ENCODE measurements around the gene IP6K1.
"Not testable (repeated sequence)": the region's sequence is repeated elsewhere in the genome, so short reads cannot be mapped to it uniquely, and the experiment has no call there.

Gene IP6K1

GRCh38 chr3:49788056-49788455 lies 1.7 kb upstream of the IP6K1 start:
- H3K36me3 ChIP-seq (ENCODE audit: insufficient read depth, low read length), result peaks cover 4% of the 10 kb centered on the region
- H3K4me1 ChIP-seq (ENCODE audit: insufficient read depth, low read length), result peaks cover 20% of the 10 kb centered on the region
- no peak overlapping the region for H2AFZ ChIP-seq (ENCODE audit: low read depth, low read length)
- no peaks in the 10 kb centered on the region for H3K9me3 ChIP-seq (ENCODE audit: low read length)
- no peak overlapping the region for H3K4me3 ChIP-seq (ENCODE audit: low read length)
- H3K27me3 ChIP-seq (ENCODE audit: insufficient read depth, low read length), result no peaks in the 10 kb centered on the region

GRCh38 chr3:49787536-49787935 lies 1.2 kb upstream of the IP6K1 start:
- no peak overlapping the region for H3K4me3 ChIP-seq (ENCODE audit: low read length)
- H3K27me3 ChIP-seq (ENCODE audit: insufficient read depth, low read length), result no peaks in the 10 kb centered on the region
- H3K9me3 ChIP-seq (ENCODE audit: low read length), result no peaks in the 10 kb centered on the region
- no peak overlapping the region for H2AFZ ChIP-seq (ENCODE audit: low read depth, low read length)
- peaks cover 4% of the 10 kb centered on the region for H3K36me3 ChIP-seq (ENCODE audit: insufficient read depth, low read length)
- H3K4me1 ChIP-seq (ENCODE audit: insufficient read depth, low read length), result peaks cover 20% of the 10 kb centered on the region

- H3K27me3 ChIP-seq (ENCODE audit: insufficient read depth, low read length), result no peaks in the 10 kb centered on the region
- peak overlapping the region; percentile 47 for H3K4me3 ChIP-seq (ENCODE audit: low read length)
- peaks cover 20% of the 10 kb centered on the region for H3K4me1 ChIP-seq (ENCODE audit: insufficient read depth, low read length)
- peaks cover 6% of the 10 kb centered on the region for H3K36me3 ChIP-seq (ENCODE audit: insufficient read depth, low read length)
- no peaks in the 10 kb centered on the region for H3K9me3 ChIP-seq (ENCODE audit: low read length)
- H2AFZ ChIP-seq (ENCODE audit: low read depth, low read length), result no peak overlapping the region
Measured at GRCh38 chr3:49787182-49787464, 781 bp upstream of the IP6K1 start.

GRCh38 chr3:49785565-49786356 lies 581 bp downstream of the IP6K1 start:
- Histone ChIP-seq H3K4me1 (ENCODE audit: insufficient read depth, low read length) (peaks cover 14% of the 10 kb centered on the region), H3K36me3 (ENCODE audit: insufficient read depth, low read length) (peaks cover 10% of the 10 kb centered on the region), H3K4me3 (ENCODE audit: low read length) (peak overlapping the region; percentile 81), H3K27me3 (ENCODE audit: insufficient read depth, low read length) (no peaks in the 10 kb centered on the region), H3K9me3 (ENCODE audit: low read length) (no peaks in the 10 kb centered on the region), H2AFZ (ENCODE audit: low read depth, low read length) (no peak overlapping the region)

- not testable (repeated sequence) for H3K4me3 ChIP-seq (ENCODE audit: low read length); H3K4me1 ChIP-seq (ENCODE audit: insufficient read depth, low read length); H3K27me3 ChIP-seq (ENCODE audit: insufficient read depth, low read length); H2AFZ ChIP-seq (ENCODE audit: low read depth, low read length); H3K9me3 ChIP-seq (ENCODE audit: low read length)
- H3K36me3 ChIP-seq (ENCODE audit: insufficient read depth, low read length), result peaks cover 21% of the 10 kb centered on the region
Measured at GRCh38 chr3:49782277-49782676, 4.1 kb downstream of the IP6K1 start.

- H3K4me1 ChIP-seq (ENCODE audit: insufficient read depth, low read length), result peaks cover 7% of the 10 kb centered on the region
Measured at GRCh38 chr3:49781415-49782199, 4.7 kb downstream of the IP6K1 start.

GRCh38 chr3:49780975-49781365 lies 5.4 kb downstream of the IP6K1 start:
- not testable (repeated sequence) for H3K4me1 ChIP-seq (ENCODE audit: insufficient read depth, low read length); H3K27me3 ChIP-seq (ENCODE audit: insufficient read depth, low read length); H3K4me3 ChIP-seq (ENCODE audit: low read length); H2AFZ ChIP-seq (ENCODE audit: low read depth, low read length); H3K9me3 ChIP-seq (ENCODE audit: low read length)
- peaks cover 23% of the 10 kb centered on the region for H3K36me3 ChIP-seq (ENCODE audit: insufficient read depth, low read length)

More at GRCh38 chr3:49781415-49782199, 4.7 kb downstream of the IP6K1 start:
- Histone ChIP-seq H3K9me3 (ENCODE audit: low read length) (no peaks in the 10 kb centered on the region), H2AFZ (ENCODE audit: low read depth, low read length) (no peak overlapping the region), H3K36me3 (ENCODE audit: insufficient read depth, low read length) (peaks cover 23% of the 10 kb centered on the region), H3K27me3 (ENCODE audit: insufficient read depth, low read length) (no peaks in the 10 kb centered on the region), H3K4me3 (ENCODE audit: low read length) (no peak overlapping the region)

GRCh38 chr3:49780080-49780974 lies 6.0 kb downstream of the IP6K1 start:
- Histone ChIP-seq H3K27me3 (ENCODE audit: insufficient read depth, low read length) (no peaks in the 10 kb centered on the region), H3K4me3 (ENCODE audit: low read length) (no peak overlapping the region), H3K36me3 (ENCODE audit: insufficient read depth, low read length) (peaks cover 27% of the 10 kb centered on the region), H2AFZ (ENCODE audit: low read depth, low read length) (no peak overlapping the region), H3K4me1 (ENCODE audit: insufficient read depth, low read length) (peaks cover 5% of the 10 kb centered on the region), H3K9me3 (ENCODE audit: low read length) (no peaks in the 10 kb centered on the region)

GRCh38 chr3:49779358-49780079 lies 6.8 kb downstream of the IP6K1 start:
- Histone ChIP-seq H3K9me3 (ENCODE audit: low read length) (no peaks in the 10 kb centered on the region), H3K4me3 (ENCODE audit: low read length) (no peak overlapping the region), H3K27me3 (ENCODE audit: insufficient read depth, low read length) (no peaks in the 10 kb centered on the region), H3K4me1 (ENCODE audit: insufficient read depth, low read length) (no peaks in the 10 kb centered on the region), H3K36me3 (ENCODE audit: insufficient read depth, low read length) (peaks cover 30% of the 10 kb centered on the region), H2AFZ (ENCODE audit: low read depth, low read length) (no peak overlapping the region)

GRCh38 chr3:49776101-49776500 lies 10.2 kb downstream of the IP6K1 start:
- H3K36me3 ChIP-seq (ENCODE audit: insufficient read depth, low read length), result peaks cover 23% of the 10 kb centered on the region
- H3K27me3 ChIP-seq (ENCODE audit: insufficient read depth, low read length); H3K9me3 ChIP-seq (ENCODE audit: low read length); H3K4me1 ChIP-seq (ENCODE audit: insufficient read depth, low read length); H3K4me3 ChIP-seq (ENCODE audit: low read length); H2AFZ ChIP-seq (ENCODE audit: low read depth, low read length): not testable (repeated sequence)

- H3K9me3 ChIP-seq (ENCODE audit: low read length), result no peaks in the 10 kb centered on the region
- H3K36me3 ChIP-seq (ENCODE audit: insufficient read depth, low read length), result peaks cover 26% of the 10 kb centered on the region
- no peaks in the 10 kb centered on the region for H3K27me3 ChIP-seq (ENCODE audit: insufficient read depth, low read length)
- H3K4me1 ChIP-seq (ENCODE audit: insufficient read depth, low read length), result no peaks in the 10 kb centered on the region
- no peak overlapping the region for H2AFZ ChIP-seq (ENCODE audit: low read depth, low read length)
- no peak overlapping the region for H3K4me3 ChIP-seq (ENCODE audit: low read length)
Measured at GRCh38 chr3:49775538-49775937, 10.8 kb downstream of the IP6K1 start.

GRCh38 chr3:49772703-49773102 lies 13.6 kb downstream of the IP6K1 start:
- no peaks in the 10 kb centered on the region for H3K27me3 ChIP-seq (ENCODE audit: insufficient read depth, low read length)
- H3K36me3 ChIP-seq (ENCODE audit: insufficient read depth, low read length), result peaks cover 22% of the 10 kb centered on the region
- H3K4me1 ChIP-seq (ENCODE audit: insufficient read depth, low read length), result no peaks in the 10 kb centered on the region
- no peak overlapping the region for H2AFZ ChIP-seq (ENCODE audit: low read depth, low read length)
- no peaks in the 10 kb centered on the region for H3K9me3 ChIP-seq (ENCODE audit: low read length)
- H3K4me3 ChIP-seq (ENCODE audit: low read length), result no peak overlapping the region
